ENCODE results near the gene EPB41L5.

GRCh38 chr2:120132691-120133090 lies 119.8 kb downstream of the EPB41L5 start:
- TF ChIP-seq CTCF (IDR thresholded peaks at IDR 0.05) (no peak), ATF2 (CRISPR knock-in tag; IDR thresholded peaks at IDR 0.05; ENCODE audit: borderline replicate concordance, low read depth) (no peak), FOXP4 (CRISPR knock-in tag; IDR thresholded peaks at IDR 0.05) (no peak), CREB1 (CRISPR knock-in tag; IDR thresholded peaks at IDR 0.05) (no peak), ZNF263 (CRISPR knock-in tag; IDR thresholded peaks at IDR 0.05; ENCODE audit: low read depth) (no peak), MAX (CRISPR knock-in tag; IDR thresholded peaks at IDR 0.05) (no peak), HMGA2 (CRISPR knock-in tag; IDR thresholded peaks at IDR 0.05) (no peak), ESRRA (CRISPR knock-in tag; IDR thresholded peaks at IDR 0.05; ENCODE audit: borderline replicate concordance) (no peak), PREB (CRISPR knock-in tag; IDR thresholded peaks at IDR 0.05; ENCODE audit: borderline replicate concordance) (no peak), CREM (CRISPR knock-in tag; IDR thresholded peaks at IDR 0.05) (no peak)
